ENCODE measurements around the gene GOLGA6L26.
"Not testable (repeated sequence)": the region's sequence is repeated elsewhere in the genome, so short reads cannot be mapped to it uniquely, and the experiment has no call there.

Gene GOLGA6L26

DNA sequence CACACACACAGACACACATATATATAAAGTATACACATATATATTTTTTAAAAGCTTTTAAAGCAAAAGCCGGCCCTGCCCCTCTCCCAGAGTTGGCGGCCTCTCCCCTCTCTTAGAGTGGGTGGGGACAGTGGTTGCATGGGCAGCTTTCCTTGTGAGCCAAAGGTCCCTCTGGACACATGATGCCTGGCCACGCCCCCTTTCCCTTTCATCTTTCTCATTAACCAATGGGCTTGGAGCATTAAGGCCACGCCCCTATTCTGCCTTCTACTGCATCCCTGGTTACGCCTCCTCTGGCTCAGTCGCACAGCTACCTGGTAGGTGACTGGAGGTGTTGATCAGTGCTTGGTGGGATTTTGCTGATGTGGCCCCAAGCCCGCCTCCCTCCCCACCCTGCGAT is 20.5 kb upstream of the GOLGA6L26 start, which contains the start of gene GOLGA8S:
GOLGA8S (plus strand) TSS at position 301 of the 400 bp plus-strand sequence; CDS start at position 363, 62 bp downstream.
- no CpG with 5 or more reads among the region's 8 CpGs for WGBS (ENCODE audit: extremely low coverage, insufficient coverage, low lambda C conversion rate)
- H3K18ac ChIP-seq (ENCODE audit: low read length); H2AK5ac ChIP-seq (ENCODE audit: low read length); H2BK5ac ChIP-seq (ENCODE audit: low read length); H3K79me2 ChIP-seq (ENCODE audit: control insufficient read depth, insufficient read depth, low read length); H4K8ac ChIP-seq (ENCODE audit: low read depth, low read length); H3K4me3 ChIP-seq (ENCODE audit: low read length); H2BK15ac ChIP-seq (replicated peaks; ENCODE audit: low read depth); H2BK120ac ChIP-seq (ENCODE audit: low read depth, low read length); H3K56ac ChIP-seq (ENCODE audit: low read length); H3K27ac ChIP-seq (ENCODE audit: low read depth, low read length); H4K5ac ChIP-seq (ENCODE audit: low read length); DNase-seq; H3K4me2 ChIP-seq (ENCODE audit: low read length); H3K36me3 ChIP-seq (ENCODE audit: control insufficient read depth, insufficient read depth, low read length); H3K9ac ChIP-seq (ENCODE audit: low read length); H3K23ac ChIP-seq (ENCODE audit: low read length); H3K79me1 ChIP-seq (ENCODE audit: low read length); H3K4ac ChIP-seq (ENCODE audit: low read depth, low read length); H3K4me1 ChIP-seq (ENCODE audit: control insufficient read depth, low read depth, low read length); H3K27me3 ChIP-seq (ENCODE audit: insufficient read depth, low read length, poor library complexity): not testable (repeated sequence)

DNA sequence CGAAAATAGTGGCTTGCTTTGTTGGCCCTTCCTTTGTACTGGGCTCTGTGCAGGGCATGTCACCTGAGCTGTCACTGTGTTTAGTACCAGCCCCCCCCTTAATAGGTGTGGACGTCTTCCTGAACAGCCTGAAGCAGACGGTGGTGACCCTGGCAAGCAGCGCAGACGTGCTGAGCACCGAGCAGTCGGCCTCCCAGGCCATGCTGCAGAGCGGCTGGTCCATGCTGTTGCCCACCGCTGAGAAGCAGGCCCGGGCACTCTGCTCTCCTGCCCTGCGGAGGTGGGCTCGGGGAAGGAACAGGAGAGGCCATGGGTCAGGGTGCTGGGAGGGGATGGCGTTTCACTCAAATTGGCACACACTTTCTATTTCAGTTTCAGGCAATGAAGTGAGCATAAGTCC is 22.8 kb downstream of the GOLGA6L26 start:
- H4K8ac ChIP-seq (ENCODE audit: low read depth, low read length); H2BK5ac ChIP-seq (ENCODE audit: low read length); H4K5ac ChIP-seq (ENCODE audit: low read length); H3K4ac ChIP-seq (ENCODE audit: low read depth, low read length); H3K56ac ChIP-seq (ENCODE audit: low read length); DNase-seq; H3K4me2 ChIP-seq (ENCODE audit: low read length); H3K18ac ChIP-seq (ENCODE audit: low read length); H3K79me2 ChIP-seq (ENCODE audit: control insufficient read depth, insufficient read depth, low read length); H3K9ac ChIP-seq (ENCODE audit: low read length); H3K4me1 ChIP-seq (ENCODE audit: control insufficient read depth, low read depth, low read length); H3K4me3 ChIP-seq (ENCODE audit: low read length); H3K27me3 ChIP-seq (ENCODE audit: insufficient read depth, low read length, poor library complexity); H2BK120ac ChIP-seq (ENCODE audit: low read depth, low read length); H3K23ac ChIP-seq (ENCODE audit: low read length); H2AK5ac ChIP-seq (ENCODE audit: low read length); H3K36me3 ChIP-seq (ENCODE audit: control insufficient read depth, insufficient read depth, low read length); H2BK15ac ChIP-seq (replicated peaks; ENCODE audit: low read depth); H3K27ac ChIP-seq (ENCODE audit: low read depth, low read length); H3K79me1 ChIP-seq (ENCODE audit: low read length): not testable (repeated sequence)
- no CpG with 5 or more reads among the region's 13 CpGs for WGBS (ENCODE audit: extremely low coverage, insufficient coverage, low lambda C conversion rate)

DNA sequence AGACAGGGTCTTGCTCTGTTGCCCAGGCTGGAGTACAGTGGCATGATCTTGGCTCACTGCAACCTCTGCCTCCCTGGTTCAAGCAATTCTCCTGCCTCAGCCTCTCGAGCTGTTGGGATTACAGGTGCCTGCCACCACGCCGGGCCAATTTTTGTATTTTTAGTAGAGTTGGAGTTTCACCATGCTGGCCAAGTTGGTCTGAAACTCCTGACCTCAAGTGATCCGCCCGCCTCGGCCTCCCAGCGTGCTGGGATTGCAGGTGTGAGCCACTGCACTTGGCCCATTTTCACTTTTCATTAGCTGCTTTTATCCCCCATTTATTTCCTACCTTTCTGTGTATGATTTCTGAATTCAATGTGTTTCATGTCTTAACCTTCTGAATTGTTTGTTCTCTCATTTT is 28.1 kb downstream of the GOLGA6L26 start:
- not testable (repeated sequence) for H4K8ac ChIP-seq (ENCODE audit: low read depth, low read length); H3K27ac ChIP-seq (ENCODE audit: low read depth, low read length); H3K9ac ChIP-seq (ENCODE audit: low read length); H3K27me3 ChIP-seq (ENCODE audit: insufficient read depth, low read length, poor library complexity); H2AK5ac ChIP-seq (ENCODE audit: low read length); H3K4me1 ChIP-seq (ENCODE audit: control insufficient read depth, low read depth, low read length); H2BK5ac ChIP-seq (ENCODE audit: low read length); H2BK15ac ChIP-seq (replicated peaks; ENCODE audit: low read depth); H3K79me1 ChIP-seq (ENCODE audit: low read length); H3K56ac ChIP-seq (ENCODE audit: low read length); H3K4me2 ChIP-seq (ENCODE audit: low read length); H3K4ac ChIP-seq (ENCODE audit: low read depth, low read length); H4K5ac ChIP-seq (ENCODE audit: low read length); H3K4me3 ChIP-seq (ENCODE audit: low read length); H3K36me3 ChIP-seq (ENCODE audit: control insufficient read depth, insufficient read depth, low read length); H2BK120ac ChIP-seq (ENCODE audit: low read depth, low read length); H3K23ac ChIP-seq (ENCODE audit: low read length); DNase-seq; H3K79me2 ChIP-seq (ENCODE audit: control insufficient read depth, insufficient read depth, low read length); H3K18ac ChIP-seq (ENCODE audit: low read length)
- WGBS (ENCODE audit: extremely low coverage, insufficient coverage, low lambda C conversion rate) = no CpG with 5 or more reads among the region's 7 CpGs

DNA sequence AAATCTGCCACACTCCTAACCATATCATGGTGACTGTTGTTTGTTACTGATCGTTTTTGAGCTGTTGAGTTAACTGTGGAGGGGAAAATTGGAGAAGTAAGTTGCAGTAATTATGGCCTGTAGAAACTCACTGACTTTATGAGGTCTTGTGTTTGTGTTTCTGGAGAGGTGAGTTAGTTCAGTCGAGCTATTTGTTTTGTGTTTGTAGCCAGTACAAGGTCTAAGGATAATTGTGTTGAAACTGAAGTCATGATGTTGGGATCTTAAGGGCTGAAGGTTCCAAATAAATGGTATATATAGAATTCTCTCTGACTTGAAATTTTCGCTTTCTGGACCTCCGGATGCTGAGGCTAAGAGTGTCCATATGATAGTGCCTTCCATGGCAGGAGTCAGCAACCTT is 29.2 kb downstream of the GOLGA6L26 start:
- not testable (repeated sequence) for H3K27me3 ChIP-seq (ENCODE audit: insufficient read depth, low read length, poor library complexity); H3K4me3 ChIP-seq (ENCODE audit: low read length); H4K5ac ChIP-seq (ENCODE audit: low read length); H3K79me2 ChIP-seq (ENCODE audit: control insufficient read depth, insufficient read depth, low read length); H3K27ac ChIP-seq (ENCODE audit: low read depth, low read length); H3K23ac ChIP-seq (ENCODE audit: low read length); H2BK15ac ChIP-seq (replicated peaks; ENCODE audit: low read depth); H2BK5ac ChIP-seq (ENCODE audit: low read length); H2AK5ac ChIP-seq (ENCODE audit: low read length); H3K18ac ChIP-seq (ENCODE audit: low read length); DNase-seq; H3K79me1 ChIP-seq (ENCODE audit: low read length); H3K4me1 ChIP-seq (ENCODE audit: control insufficient read depth, low read depth, low read length); H3K36me3 ChIP-seq (ENCODE audit: control insufficient read depth, insufficient read depth, low read length); H3K4me2 ChIP-seq (ENCODE audit: low read length); H2BK120ac ChIP-seq (ENCODE audit: low read depth, low read length); H3K4ac ChIP-seq (ENCODE audit: low read depth, low read length); H4K8ac ChIP-seq (ENCODE audit: low read depth, low read length)
- H3K56ac ChIP-seq (ENCODE audit: low read length) = peak overlapping the region; percentile 10
- WGBS (ENCODE audit: extremely low coverage, insufficient coverage, low lambda C conversion rate) = no CpG with 5 or more reads among the region's 4 CpGs
- peak overlapping the region; percentile 9 for H3K9ac ChIP-seq (ENCODE audit: low read length)

DNA sequence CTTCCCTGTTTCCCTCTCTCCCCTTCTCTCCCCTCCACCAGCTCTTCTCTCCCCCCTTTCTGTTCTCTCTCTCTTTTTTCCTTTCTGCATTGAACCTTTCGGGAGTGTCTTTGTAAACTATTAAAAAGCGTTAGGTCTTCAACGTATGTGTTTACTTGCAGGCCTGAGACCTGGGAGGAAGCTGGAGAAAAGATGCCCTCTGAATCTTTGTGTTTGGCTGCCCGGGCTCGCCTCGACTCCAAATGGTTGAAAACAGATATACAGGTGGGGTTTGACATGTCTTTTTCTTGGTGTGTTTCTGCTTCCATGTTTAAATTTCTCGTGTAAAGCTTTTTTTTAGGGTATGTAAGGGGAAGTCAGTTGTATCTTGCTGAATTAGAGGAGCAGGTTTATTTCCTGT is 29.7 kb downstream of the GOLGA6L26 start:
- H3K18ac ChIP-seq (ENCODE audit: low read length); H4K8ac ChIP-seq (ENCODE audit: low read depth, low read length); H3K79me2 ChIP-seq (ENCODE audit: control insufficient read depth, insufficient read depth, low read length); H3K4me2 ChIP-seq (ENCODE audit: low read length); H2AK5ac ChIP-seq (ENCODE audit: low read length); H4K5ac ChIP-seq (ENCODE audit: low read length); H2BK5ac ChIP-seq (ENCODE audit: low read length); H3K36me3 ChIP-seq (ENCODE audit: control insufficient read depth, insufficient read depth, low read length); H3K27me3 ChIP-seq (ENCODE audit: insufficient read depth, low read length, poor library complexity); H3K79me1 ChIP-seq (ENCODE audit: low read length); DNase-seq; H3K27ac ChIP-seq (ENCODE audit: low read depth, low read length); H3K4me3 ChIP-seq (ENCODE audit: low read length); H2BK120ac ChIP-seq (ENCODE audit: low read depth, low read length); H3K4me1 ChIP-seq (ENCODE audit: control insufficient read depth, low read depth, low read length); H3K4ac ChIP-seq (ENCODE audit: low read depth, low read length); H3K23ac ChIP-seq (ENCODE audit: low read length); H2BK15ac ChIP-seq (replicated peaks; ENCODE audit: low read depth): not testable (repeated sequence)
- H3K56ac ChIP-seq (ENCODE audit: low read length) = peak overlapping the region; percentile 34
- peak overlapping the region; percentile 54 for H3K9ac ChIP-seq (ENCODE audit: low read length)
- WGBS (ENCODE audit: extremely low coverage, insufficient coverage, low lambda C conversion rate) = no CpG with 5 or more reads among the region's 7 CpGs

DNA sequence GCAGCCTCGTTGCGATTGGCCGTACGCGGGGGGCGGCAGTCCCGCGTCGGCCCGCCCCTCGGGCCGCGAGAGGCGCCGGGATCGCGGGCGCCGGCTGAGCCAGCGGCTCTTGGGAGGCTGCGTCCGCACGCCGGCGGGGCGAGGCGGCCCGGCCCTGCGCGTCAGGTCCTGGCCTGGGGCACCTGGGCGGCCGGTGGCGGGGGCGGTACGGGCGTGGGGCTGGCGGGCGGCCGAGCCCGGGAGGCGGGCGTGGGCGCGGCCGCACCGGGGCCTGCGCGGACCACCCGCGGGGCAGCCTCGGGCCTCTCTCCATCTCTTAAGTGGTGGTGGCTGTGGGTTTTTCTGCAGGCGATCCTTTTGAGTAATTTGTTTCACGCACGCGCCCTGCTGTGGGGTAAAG is 30.3 kb downstream of the GOLGA6L26 start:
- peak; percentile 31 for DNase-seq
- no CpG with 5 or more reads among the region's 55 CpGs for WGBS (ENCODE audit: extremely low coverage, insufficient coverage, low lambda C conversion rate)
- not testable (repeated sequence) for H4K8ac ChIP-seq (ENCODE audit: low read depth, low read length); H3K36me3 ChIP-seq (ENCODE audit: control insufficient read depth, insufficient read depth, low read length); H2BK5ac ChIP-seq (ENCODE audit: low read length); H3K4me1 ChIP-seq (ENCODE audit: control insufficient read depth, low read depth, low read length); H3K79me1 ChIP-seq (ENCODE audit: low read length); H3K9ac ChIP-seq (ENCODE audit: low read length); H3K4me3 ChIP-seq (ENCODE audit: low read length); H2BK15ac ChIP-seq (replicated peaks; ENCODE audit: low read depth); H3K4ac ChIP-seq (ENCODE audit: low read depth, low read length); H3K27ac ChIP-seq (ENCODE audit: low read depth, low read length); H3K27me3 ChIP-seq (ENCODE audit: insufficient read depth, low read length, poor library complexity); H3K4me2 ChIP-seq (ENCODE audit: low read length); H2BK120ac ChIP-seq (ENCODE audit: low read depth, low read length); H3K79me2 ChIP-seq (ENCODE audit: control insufficient read depth, insufficient read depth, low read length); H4K5ac ChIP-seq (ENCODE audit: low read length); H2AK5ac ChIP-seq (ENCODE audit: low read length); H3K23ac ChIP-seq (ENCODE audit: low read length)
- H3K18ac ChIP-seq (ENCODE audit: low read length) = peak overlapping the region; percentile 39
- peak overlapping the region; percentile 34 for H3K56ac ChIP-seq (ENCODE audit: low read length)
